ENCODE measurements around the gene NFRKB.
"Not testable (repeated sequence)": the region's sequence is repeated elsewhere in the genome, so short reads cannot be mapped to it uniquely, and the experiment has no call there.

Gene NFRKB

GRCh38 chr11:129856036-129856435, 39.3 kb downstream of the NFRKB start:
- no peak overlapping the region for H3K4me3 ChIP-seq (replicated peaks; ENCODE audit: low read depth, low read length)
- TF ChIP-seq CTCF (IDR thresholded peaks at IDR 0.05; ENCODE audit: low read length, missing control alignments): no peak
- DNase-seq (ENCODE audit: low read depth): no peak

GRCh38 chr11:129855086-129855485, 40.3 kb downstream of the NFRKB start:
- DNase-seq (ENCODE audit: low read depth): no peak
- no peak for TF ChIP-seq CTCF (IDR thresholded peaks at IDR 0.05; ENCODE audit: low read length, missing control alignments)
- no peak overlapping the region for H3K4me3 ChIP-seq (replicated peaks; ENCODE audit: low read depth, low read length)

- H3K4me3 ChIP-seq (replicated peaks; ENCODE audit: low read depth, low read length): no peak overlapping the region
- no peak for TF ChIP-seq CTCF (IDR thresholded peaks at IDR 0.05; ENCODE audit: low read length, missing control alignments)
- DNase-seq (ENCODE audit: low read depth): no peak
Observed at GRCh38 chr11:129854232-129854805, 41.1 kb downstream of the NFRKB start.

- TF ChIP-seq CTCF (IDR thresholded peaks at IDR 0.05; ENCODE audit: low read length, missing control alignments): no peak
- DNase-seq (ENCODE audit: low read depth): peak; percentile 69
- no peak overlapping the region for H3K4me3 ChIP-seq (replicated peaks; ENCODE audit: low read depth, low read length)
Observed at GRCh38 chr11:129853518-129854231, 41.7 kb downstream of the NFRKB start.

GRCh38 chr11:129852125-129852740, 43.1 kb downstream of the NFRKB start:
- DNase-seq (ENCODE audit: low read depth): no peak
- no peak overlapping the region for H3K4me3 ChIP-seq (replicated peaks; ENCODE audit: low read depth, low read length)
- TF ChIP-seq CTCF (IDR thresholded peaks at IDR 0.05; ENCODE audit: low read length, missing control alignments): no peak

GRCh38 chr11:129849447-129850130, 45.8 kb downstream of the NFRKB start:
- DNase-seq (ENCODE audit: low read depth): no peak
- H3K4me3 ChIP-seq (replicated peaks; ENCODE audit: low read depth, low read length): no peak overlapping the region
- TF ChIP-seq CTCF (IDR thresholded peaks at IDR 0.05; ENCODE audit: low read length, missing control alignments): no peak

GRCh38 chr11:129847361-129847760, 48.0 kb downstream of the NFRKB start:
- not testable (repeated sequence) for H3K4me3 ChIP-seq (replicated peaks; ENCODE audit: low read depth, low read length); DNase-seq (ENCODE audit: low read depth)

Measured in fibroblast of pulmonary artery (primary cell).